Loucy (cell line): ENCODE results near the gene EIF1.

Source experiments
- CTCF ChIP-seq: fragments of 200-600 bp; sonication (generic); conservative IDR thresholded peaks from 2 replicates; pipeline ENCODE4 v1.5.1; 2014; ENCODE audit warnings: mild to moderate bottlenecking, antibody characterized with exemption, low read length
- EZH2phosphoT487 ChIP-seq: fragments of 200-600 bp; IDR thresholded peaks from 2 replicates; pipeline ENCODE4 v1.6.1; 2018; ENCODE audit warnings: antibody characterized with exemption, mild to moderate bottlenecking, moderate library complexity, borderline replicate concordance

- TF ChIP-seq CTCF (no peak), EZH2phosphoT487 (no peak)
Observed at GRCh38 chr17:41730479-41730878, 41.8 kb downstream of the EIF1 start.
